ENCODE results near the gene ELP5.
A peak's percentile ranks its signal among the peaks of the same experiment; 100 is the strongest.

The ELP5 gene

DNA sequence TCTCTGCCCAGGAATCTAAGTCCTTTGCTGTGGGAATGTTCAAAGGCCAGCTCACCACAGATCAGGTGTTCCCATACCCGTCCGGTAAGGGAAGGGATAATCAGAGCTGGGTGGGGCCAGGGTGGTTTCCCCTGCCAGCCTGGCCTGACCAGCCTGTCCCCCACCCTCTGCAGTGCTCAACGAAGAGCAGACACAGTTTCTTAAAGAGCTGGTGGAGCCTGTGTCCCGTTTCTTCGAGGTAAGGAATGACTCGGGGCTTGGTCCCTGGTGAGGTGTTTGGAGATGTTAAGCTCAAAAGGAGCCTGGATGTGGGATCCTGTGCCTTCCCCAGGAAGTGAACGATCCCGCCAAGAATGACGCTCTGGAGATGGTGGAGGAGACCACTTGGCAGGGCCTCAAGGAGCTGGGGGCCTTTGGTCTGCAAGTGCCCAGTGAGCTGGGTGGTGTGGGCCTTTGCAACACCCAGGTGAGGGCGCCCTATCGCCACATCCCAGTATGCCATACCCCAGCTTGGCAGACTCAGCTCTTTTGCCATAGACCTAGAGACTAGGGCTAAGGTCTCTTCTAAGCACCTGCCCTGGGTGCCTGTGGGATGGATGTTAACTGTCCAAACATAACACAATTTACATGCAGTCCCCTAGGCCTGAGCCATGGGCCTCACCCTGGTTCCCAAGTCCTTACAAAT is 31.3 kb upstream of the ELP5 start:
- TF ChIP-seq, protein P1, sequence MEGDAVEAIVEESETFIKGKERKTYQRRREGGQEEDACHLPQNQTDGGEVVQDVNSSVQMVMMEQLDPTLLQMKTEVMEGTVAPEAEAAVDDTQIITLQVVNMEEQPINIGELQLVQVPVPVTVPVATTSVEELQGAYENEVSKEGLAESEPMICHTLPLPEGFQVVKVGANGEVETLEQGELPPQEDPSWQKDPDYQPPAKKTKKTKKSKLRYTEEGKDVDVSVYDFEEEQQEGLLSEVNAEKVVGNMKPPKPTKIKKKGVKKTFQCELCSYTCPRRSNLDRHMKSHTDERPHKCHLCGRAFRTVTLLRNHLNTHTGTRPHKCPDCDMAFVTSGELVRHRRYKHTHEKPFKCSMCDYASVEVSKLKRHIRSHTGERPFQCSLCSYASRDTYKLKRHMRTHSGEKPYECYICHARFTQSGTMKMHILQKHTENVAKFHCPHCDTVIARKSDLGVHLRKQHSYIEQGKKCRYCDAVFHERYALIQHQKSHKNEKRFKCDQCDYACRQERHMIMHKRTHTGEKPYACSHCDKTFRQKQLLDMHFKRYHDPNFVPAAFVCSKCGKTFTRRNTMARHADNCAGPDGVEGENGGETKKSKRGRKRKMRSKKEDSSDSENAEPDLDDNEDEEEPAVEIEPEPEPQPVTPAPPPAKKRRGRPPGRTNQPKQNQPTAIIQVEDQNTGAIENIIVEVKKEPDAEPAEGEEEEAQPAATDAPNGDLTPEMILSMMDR (IDR thresholded peaks at IDR 0.05), result peak; percentile 50; the same call in 1 of the 2 replicates

DNA sequence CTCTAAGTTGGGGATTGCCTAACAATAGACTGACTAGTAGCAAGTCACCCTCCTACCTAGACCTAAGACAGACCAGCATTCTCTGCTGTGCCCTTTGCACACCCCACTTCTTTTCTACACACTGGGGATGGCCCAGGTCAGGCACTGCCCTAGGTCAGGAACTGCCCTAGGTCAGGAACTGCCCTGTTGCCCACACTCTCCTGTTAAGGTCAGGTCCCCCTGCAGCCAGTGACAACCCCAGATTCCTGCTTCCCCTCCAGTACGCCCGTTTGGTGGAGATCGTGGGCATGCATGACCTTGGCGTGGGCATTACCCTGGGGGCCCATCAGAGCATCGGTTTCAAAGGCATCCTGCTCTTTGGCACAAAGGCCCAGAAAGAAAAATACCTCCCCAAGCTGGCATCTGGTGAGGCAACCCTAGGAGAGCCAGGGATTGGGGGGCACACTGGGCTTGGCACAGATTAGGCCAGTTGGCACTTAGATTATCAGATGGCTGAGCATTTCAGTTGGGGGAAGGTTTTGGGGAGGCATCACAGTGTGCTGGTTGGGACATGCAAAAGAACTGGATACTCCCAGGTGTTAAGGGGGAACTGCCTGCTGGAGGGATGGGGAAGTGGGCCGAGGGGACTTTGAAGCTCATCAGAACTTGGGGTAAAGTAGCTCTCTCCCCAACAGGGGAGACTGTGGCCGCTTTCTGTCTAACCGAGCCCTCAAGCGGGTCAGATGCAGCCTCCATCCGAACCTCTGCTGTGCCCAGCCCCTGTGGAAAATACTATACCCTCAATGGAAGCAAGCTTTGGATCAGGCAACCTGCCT is 30.5 kb upstream of the ELP5 start:
- TF ChIP-seq, protein P1 (IDR thresholded peaks at IDR 0.05), result no peak

DNA sequence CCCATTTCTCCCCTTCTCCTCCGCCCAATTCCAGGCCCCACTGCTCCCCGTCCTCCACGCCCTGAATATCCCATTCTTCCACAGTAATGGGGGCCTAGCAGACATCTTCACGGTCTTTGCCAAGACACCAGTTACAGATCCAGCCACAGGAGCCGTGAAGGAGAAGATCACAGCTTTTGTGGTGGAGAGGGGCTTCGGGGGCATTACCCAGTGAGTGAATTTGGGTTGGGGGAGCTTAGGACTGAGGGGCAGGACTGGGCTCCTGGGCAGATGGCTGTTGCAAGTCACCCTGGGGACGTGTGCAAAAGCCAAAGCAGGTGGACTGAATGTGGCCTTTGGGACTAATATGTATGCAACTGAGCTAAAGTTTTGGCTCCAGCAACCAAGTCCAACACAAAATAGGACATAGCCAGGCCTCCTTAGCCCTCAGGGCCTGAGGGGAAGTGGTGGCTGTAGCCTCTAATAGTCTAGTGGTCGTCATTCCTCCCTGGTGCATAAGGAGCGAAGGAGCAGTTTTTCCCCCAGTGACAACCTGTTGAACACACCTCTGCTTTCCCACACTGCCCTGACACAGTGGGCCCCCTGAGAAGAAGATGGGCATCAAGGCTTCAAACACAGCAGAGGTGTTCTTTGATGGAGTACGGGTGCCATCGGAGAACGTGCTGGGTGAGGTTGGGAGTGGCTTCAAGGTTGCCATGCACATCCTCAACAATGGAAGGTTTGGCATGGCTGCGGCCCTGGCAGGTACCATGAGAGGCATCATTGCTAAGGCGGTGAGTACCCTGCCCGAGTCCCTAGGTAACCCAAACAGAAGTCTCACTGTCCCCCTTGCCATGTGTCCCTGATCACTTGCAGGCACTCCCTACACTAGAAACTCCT is 29.7 kb upstream of the ELP5 start:
- TF ChIP-seq, protein P1 (IDR thresholded peaks at IDR 0.05), result no peak

DNA sequence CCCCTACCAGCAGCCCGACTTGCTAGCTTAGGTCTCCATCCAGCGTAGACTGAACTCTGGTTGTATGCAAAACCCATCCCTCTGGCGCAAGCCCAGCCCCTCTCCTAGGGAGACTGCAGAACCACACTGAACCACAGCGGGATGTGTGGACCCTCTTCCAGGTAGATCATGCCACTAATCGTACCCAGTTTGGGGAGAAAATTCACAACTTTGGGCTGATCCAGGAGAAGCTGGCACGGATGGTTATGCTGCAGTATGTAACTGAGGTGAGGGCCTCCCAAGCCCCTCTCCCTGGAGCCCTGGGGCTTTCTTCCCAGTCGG is 29.1 kb upstream of the ELP5 start:
- TF ChIP-seq, protein P1 (IDR thresholded peaks at IDR 0.05), result no peak

DNA sequence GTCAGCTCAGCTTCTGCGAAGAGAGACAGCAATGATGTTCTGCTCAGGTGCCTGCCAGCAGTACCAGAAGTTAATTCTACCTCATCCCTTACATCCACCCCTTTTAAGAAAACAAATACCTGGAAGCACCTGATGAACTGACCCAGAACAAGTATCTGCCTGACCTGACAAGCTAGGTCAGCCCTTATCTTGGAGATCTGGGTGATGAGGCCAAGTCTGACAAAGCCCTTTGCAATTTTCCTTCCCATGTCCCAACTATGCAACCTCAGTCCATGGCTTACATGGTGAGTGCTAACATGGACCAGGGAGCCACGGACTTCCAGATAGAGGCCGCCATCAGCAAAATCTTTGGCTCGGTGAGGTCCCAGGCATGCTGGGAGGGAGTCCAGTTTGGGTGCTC is 28.6 kb upstream of the ELP5 start:
- TF ChIP-seq, protein P1 (IDR thresholded peaks at IDR 0.05), result no peak

DNA sequence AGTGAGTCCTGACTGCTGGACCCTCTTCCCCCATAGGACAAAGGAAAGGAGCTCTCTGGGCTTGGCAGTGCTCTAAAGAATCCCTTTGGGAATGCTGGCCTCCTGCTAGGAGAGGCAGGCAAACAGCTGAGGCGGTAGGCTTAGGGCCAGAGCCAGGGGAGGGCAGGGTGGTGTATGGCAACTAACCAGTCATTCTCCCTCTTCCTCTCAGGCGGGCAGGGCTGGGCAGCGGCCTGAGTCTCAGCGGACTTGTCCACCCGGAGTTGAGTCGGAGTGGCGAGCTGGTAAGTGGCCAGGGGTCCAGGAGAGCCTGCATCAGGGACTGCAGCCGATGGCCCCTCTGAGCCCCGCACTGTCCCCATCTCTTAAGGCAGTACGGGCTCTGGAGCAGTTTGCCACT is 27.9 kb upstream of the ELP5 start:
- TF ChIP-seq, protein P1 (IDR thresholded peaks at IDR 0.05), result no peak

DNA sequence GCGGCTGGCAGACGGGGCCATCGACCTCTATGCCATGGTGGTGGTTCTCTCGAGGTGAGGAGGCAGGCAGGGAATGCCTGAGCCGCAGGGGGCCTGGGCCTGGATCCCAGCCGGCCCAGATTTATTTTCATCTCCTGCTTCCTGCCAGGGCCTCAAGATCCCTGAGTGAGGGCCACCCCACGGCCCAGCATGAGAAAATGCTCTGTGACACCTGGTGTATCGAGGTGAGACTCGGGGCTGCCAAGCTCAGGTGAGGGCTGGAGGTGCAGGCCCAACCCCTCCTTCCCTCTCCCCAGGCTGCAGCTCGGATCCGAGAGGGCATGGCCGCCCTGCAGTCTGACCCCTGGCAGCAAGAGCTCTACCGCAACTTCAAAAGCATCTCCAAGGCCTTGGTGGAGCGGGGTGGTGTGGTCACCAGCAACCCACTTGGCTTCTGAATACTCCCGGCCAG is 27.3 kb upstream of the ELP5 start:
- TF ChIP-seq, protein P1 (IDR thresholded peaks at IDR 0.05), result no peak

Measured in LNCAP (cell line).